ENCODE measurements around the gene FIG4.
"Not testable (repeated sequence)": the region's sequence is repeated elsewhere in the genome, so short reads cannot be mapped to it uniquely, and the experiment has no call there.

The FIG4 gene

GRCh38 chr6:109820706-109821350 is 129.7 kb downstream of the FIG4 start:
- Histone ChIP-seq H3K4me1 (no peaks in the 10 kb centered on the region), H3K4me2 (ENCODE audit: low read length) (no peak overlapping the region), H3K9me3 (ENCODE audit: control insufficient read depth, low read length) (no peaks in the 10 kb centered on the region), H3K9ac (no peak overlapping the region), H3K27me3 (ENCODE audit: control insufficient read depth, insufficient read depth, low read length) (no peaks in the 10 kb centered on the region), H3K4me3 (ENCODE audit: low read depth, low read length) (no peak overlapping the region), H3K27ac (no peak overlapping the region), H3K36me3 (ENCODE audit: control insufficient read depth, insufficient read depth, low read length) (no peaks in the 10 kb centered on the region), H2AFZ (no peak overlapping the region), H3K79me2 (no peaks in the 10 kb centered on the region)
- TF ChIP-seq CTCF (IDR thresholded peaks at IDR 0.05), result no peak

GRCh38 chr6:109821428-109821827 is 130.3 kb downstream of the FIG4 start:
- TF ChIP-seq CTCF (IDR thresholded peaks at IDR 0.05), result no peak
- no peaks in the 10 kb centered on the region for H3K27me3 ChIP-seq (ENCODE audit: control insufficient read depth, insufficient read depth, low read length)
- H3K27ac ChIP-seq, result no peak overlapping the region
- H3K9ac ChIP-seq, result no peak overlapping the region
- H3K36me3 ChIP-seq (ENCODE audit: control insufficient read depth, insufficient read depth, low read length), result no peaks in the 10 kb centered on the region
- no peak overlapping the region for H3K4me2 ChIP-seq (ENCODE audit: low read length)
- H3K4me1 ChIP-seq, result no peaks in the 10 kb centered on the region
- no peaks in the 10 kb centered on the region for H3K79me2 ChIP-seq
- H3K9me3 ChIP-seq (ENCODE audit: control insufficient read depth, low read length), result no peaks in the 10 kb centered on the region
- no peak overlapping the region for H3K4me3 ChIP-seq (ENCODE audit: low read depth, low read length)
- no peak overlapping the region for H2AFZ ChIP-seq

- no peak overlapping the region for H3K27ac ChIP-seq
- no peaks in the 10 kb centered on the region for H3K27me3 ChIP-seq (ENCODE audit: control insufficient read depth, insufficient read depth, low read length)
- no peak overlapping the region for H2AFZ ChIP-seq
- H3K9me3 ChIP-seq (ENCODE audit: control insufficient read depth, low read length), result no peaks in the 10 kb centered on the region
- no peaks in the 10 kb centered on the region for H3K79me2 ChIP-seq
- no peak overlapping the region for H3K4me2 ChIP-seq (ENCODE audit: low read length)
- TF ChIP-seq CTCF (IDR thresholded peaks at IDR 0.05), result no peak
- H3K4me1 ChIP-seq, result no peaks in the 10 kb centered on the region
- no peak overlapping the region for H3K9ac ChIP-seq
- H3K36me3 ChIP-seq (ENCODE audit: control insufficient read depth, insufficient read depth, low read length), result no peaks in the 10 kb centered on the region
- H3K4me3 ChIP-seq (ENCODE audit: low read depth, low read length), result no peak overlapping the region
These were observed 133.0 kb downstream of the FIG4 start for GRCh38 chr6:109824105-109824504.

- Histone ChIP-seq H3K36me3 (ENCODE audit: control insufficient read depth, insufficient read depth, low read length) (no peaks in the 10 kb centered on the region), H3K4me1 (no peaks in the 10 kb centered on the region), H3K27ac (no peak overlapping the region), H3K4me3 (ENCODE audit: low read depth, low read length) (no peak overlapping the region), H3K27me3 (ENCODE audit: control insufficient read depth, insufficient read depth, low read length) (no peaks in the 10 kb centered on the region), H2AFZ (no peak overlapping the region), H3K9me3 (ENCODE audit: control insufficient read depth, low read length) (no peaks in the 10 kb centered on the region), H3K4me2 (ENCODE audit: low read length) (no peak overlapping the region), H3K79me2 (no peaks in the 10 kb centered on the region), H3K9ac (no peak overlapping the region)
- TF ChIP-seq CTCF (IDR thresholded peaks at IDR 0.05), result no peak
These were observed 135.5 kb downstream of the FIG4 start for GRCh38 chr6:109826551-109826950.

GRCh38 chr6:109831352-109831751 is 140.3 kb downstream of the FIG4 start:
- H3K27ac ChIP-seq; H3K4me2 ChIP-seq (ENCODE audit: low read length); H3K27me3 ChIP-seq (ENCODE audit: control insufficient read depth, insufficient read depth, low read length); H3K36me3 ChIP-seq (ENCODE audit: control insufficient read depth, insufficient read depth, low read length); H3K9ac ChIP-seq; H3K4me3 ChIP-seq (ENCODE audit: low read depth, low read length); H3K4me1 ChIP-seq; H2AFZ ChIP-seq; H3K9me3 ChIP-seq (ENCODE audit: control insufficient read depth, low read length); H3K79me2 ChIP-seq: not testable (repeated sequence)
